Ishikawa (cell line): ENCODE measurements around the gene IRAK1BP1.

Experiments used
- CEBPB ChIP-seq: IDR thresholded peaks from 2 replicates; pipeline ENCODE4 v1.6.1; 2012
- CREB1 ChIP-seq: IDR thresholded peaks from 2 replicates; pipeline ENCODE4 v1.6.1; 2012; ENCODE audit warnings: low read depth
- EGR1 ChIP-seq: IDR thresholded peaks from 2 replicates; pipeline ENCODE4 v1.6.1; 2012
- EP300 ChIP-seq: IDR thresholded peaks from 2 replicates; pipeline ENCODE4 v1.6.1; 2012; ENCODE audit warnings: borderline replicate concordance
- FOXM1 ChIP-seq: IDR thresholded peaks from 2 replicates; pipeline ENCODE4 v1.6.1; 2012; ENCODE audit warnings: low read depth, borderline replicate concordance
- NFIC ChIP-seq: IDR thresholded peaks from 2 replicates; pipeline ENCODE4 v1.6.1; 2012
- RAD21 ChIP-seq: IDR thresholded peaks from 2 replicates; pipeline ENCODE4 v1.6.1; 2012; ENCODE audit warnings: low read depth
- TAF1 ChIP-seq: IDR thresholded peaks from 2 replicates; pipeline ENCODE4 v1.6.1; 2012; ENCODE audit warnings: low read depth, mild to moderate bottlenecking
- TCF12 ChIP-seq: IDR thresholded peaks from 2 replicates; pipeline ENCODE4 v1.6.1; 2012; ENCODE audit warnings: low read depth
- TEAD4 ChIP-seq: IDR thresholded peaks from 2 replicates; pipeline ENCODE4 v1.6.1; 2012
- YY1 ChIP-seq: IDR thresholded peaks from 2 replicates; pipeline ENCODE4 v1.6.1; 2012; ENCODE audit warnings: low read depth
- ZBTB7A ChIP-seq: IDR thresholded peaks from 2 replicates; pipeline ENCODE4 v1.6.1; 2012; ENCODE audit warnings: low read depth
- TF ChIP-seq, protein P1 (sequence below): IDR thresholded peaks from 2 replicates; pipeline ENCODE4 v1.6.1; 2012; ENCODE audit warnings: low read depth, mild to moderate bottlenecking
- TF ChIP-seq, protein P2 (sequence below): IDR thresholded peaks from 2 replicates; pipeline ENCODE4 v1.6.1; 2012
- TF ChIP-seq, protein P3 (sequence below): IDR thresholded peaks from 2 replicates; pipeline ENCODE4 v1.6.1; 2012

Gene IRAK1BP1

DNA sequence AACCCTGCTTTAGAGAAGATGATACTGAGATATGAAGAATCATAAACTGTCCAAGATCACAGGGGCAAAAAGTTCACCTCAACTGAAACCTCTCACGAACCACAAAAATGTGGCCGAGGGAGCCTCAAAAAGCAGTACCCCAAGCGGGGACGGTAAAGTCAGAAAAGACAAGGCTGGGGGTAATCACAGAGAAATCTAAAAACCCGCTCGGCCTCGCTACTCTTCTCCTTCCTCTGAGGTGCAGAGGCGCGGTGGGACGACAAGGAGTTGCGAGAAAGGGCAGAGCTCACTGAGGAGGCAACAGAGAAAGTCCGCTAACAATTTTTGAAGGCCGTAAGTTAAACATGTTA lies 356 bp upstream of the IRAK1BP1 start:
- TF ChIP-seq EGR1 (no peak), RAD21 (no peak)
- TF ChIP-seq, protein P1, sequence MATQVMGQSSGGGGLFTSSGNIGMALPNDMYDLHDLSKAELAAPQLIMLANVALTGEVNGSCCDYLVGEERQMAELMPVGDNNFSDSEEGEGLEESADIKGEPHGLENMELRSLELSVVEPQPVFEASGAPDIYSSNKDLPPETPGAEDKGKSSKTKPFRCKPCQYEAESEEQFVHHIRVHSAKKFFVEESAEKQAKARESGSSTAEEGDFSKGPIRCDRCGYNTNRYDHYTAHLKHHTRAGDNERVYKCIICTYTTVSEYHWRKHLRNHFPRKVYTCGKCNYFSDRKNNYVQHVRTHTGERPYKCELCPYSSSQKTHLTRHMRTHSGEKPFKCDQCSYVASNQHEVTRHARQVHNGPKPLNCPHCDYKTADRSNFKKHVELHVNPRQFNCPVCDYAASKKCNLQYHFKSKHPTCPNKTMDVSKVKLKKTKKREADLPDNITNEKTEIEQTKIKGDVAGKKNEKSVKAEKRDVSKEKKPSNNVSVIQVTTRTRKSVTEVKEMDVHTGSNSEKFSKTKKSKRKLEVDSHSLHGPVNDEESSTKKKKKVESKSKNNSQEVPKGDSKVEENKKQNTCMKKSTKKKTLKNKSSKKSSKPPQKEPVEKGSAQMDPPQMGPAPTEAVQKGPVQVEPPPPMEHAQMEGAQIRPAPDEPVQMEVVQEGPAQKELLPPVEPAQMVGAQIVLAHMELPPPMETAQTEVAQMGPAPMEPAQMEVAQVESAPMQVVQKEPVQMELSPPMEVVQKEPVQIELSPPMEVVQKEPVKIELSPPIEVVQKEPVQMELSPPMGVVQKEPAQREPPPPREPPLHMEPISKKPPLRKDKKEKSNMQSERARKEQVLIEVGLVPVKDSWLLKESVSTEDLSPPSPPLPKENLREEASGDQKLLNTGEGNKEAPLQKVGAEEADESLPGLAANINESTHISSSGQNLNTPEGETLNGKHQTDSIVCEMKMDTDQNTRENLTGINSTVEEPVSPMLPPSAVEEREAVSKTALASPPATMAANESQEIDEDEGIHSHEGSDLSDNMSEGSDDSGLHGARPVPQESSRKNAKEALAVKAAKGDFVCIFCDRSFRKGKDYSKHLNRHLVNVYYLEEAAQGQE = no peak
- TF ChIP-seq, protein P2, sequence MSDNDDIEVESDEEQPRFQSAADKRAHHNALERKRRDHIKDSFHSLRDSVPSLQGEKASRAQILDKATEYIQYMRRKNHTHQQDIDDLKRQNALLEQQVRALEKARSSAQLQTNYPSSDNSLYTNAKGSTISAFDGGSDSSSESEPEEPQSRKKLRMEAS = no peak

DNA sequence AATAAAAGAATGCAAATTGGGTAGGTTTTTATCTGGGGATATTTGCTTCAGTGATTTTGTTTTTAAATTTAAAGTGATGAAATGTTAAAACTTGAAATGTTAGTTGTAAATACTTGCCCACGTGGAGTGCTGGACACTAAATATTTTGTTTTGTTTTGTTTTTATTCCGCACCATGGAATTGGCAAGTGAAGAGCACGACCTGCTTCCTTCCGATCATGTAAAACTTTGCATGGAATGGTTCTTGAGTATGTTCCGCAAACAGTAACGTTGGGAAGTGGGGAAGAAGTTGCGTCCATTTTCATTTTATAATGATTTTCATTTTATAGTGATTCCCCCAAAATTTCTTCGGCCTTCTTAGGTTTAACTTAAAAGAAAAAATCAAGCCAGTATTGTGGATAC lies 765 bp downstream of the IRAK1BP1 start:
- TF ChIP-seq CEBPB = no peak
- no peak for TF ChIP-seq YY1
- TF ChIP-seq, protein P1 = no peak
- TF ChIP-seq, protein P3, sequence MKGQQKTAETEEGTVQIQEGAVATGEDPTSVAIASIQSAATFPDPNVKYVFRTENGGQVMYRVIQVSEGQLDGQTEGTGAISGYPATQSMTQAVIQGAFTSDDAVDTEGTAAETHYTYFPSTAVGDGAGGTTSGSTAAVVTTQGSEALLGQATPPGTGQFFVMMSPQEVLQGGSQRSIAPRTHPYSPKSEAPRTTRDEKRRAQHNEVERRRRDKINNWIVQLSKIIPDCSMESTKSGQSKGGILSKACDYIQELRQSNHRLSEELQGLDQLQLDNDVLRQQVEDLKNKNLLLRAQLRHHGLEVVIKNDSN = no peak
- no peak for TF ChIP-seq RAD21
- TF ChIP-seq EP300 = no peak
- no peak for TF ChIP-seq NFIC
- no peak for TF ChIP-seq CREB1
- TF ChIP-seq, protein P2 = no peak
- no peak for TF ChIP-seq FOXM1
- TF ChIP-seq TEAD4 = no peak

DNA sequence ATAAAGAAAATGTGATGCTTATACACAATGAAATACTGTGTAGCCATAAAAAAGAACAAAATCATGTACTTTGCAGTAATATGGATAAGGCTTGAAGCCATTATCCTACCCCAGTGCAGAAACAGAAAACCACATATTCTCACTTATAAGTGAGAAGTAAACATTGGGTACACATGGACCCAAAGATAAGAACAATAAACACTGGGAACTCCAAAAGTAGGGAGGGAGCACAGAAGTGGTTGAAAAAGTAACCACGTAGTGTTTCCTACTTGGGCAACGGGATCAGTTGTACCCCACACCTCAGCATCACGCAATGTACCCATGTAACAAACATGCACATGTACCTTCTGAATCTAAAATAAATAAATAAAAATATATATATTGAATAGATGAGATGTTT lies 8.2 kb downstream of the IRAK1BP1 start:
- no peak for TF ChIP-seq TAF1
- TF ChIP-seq, protein P2 = no peak
- no peak for TF ChIP-seq EGR1
- TF ChIP-seq TEAD4 = no peak
- TF ChIP-seq FOXM1 = no peak
- TF ChIP-seq NFIC = no peak
- no peak for TF ChIP-seq YY1
- no peak for TF ChIP-seq EP300
- TF ChIP-seq RAD21 = no peak
- TF ChIP-seq, protein P3 = no peak
- TF ChIP-seq CREB1 = no peak
- no peak for TF ChIP-seq CEBPB
- no peak for TF ChIP-seq ZBTB7A
- TF ChIP-seq TCF12 = no peak
- TF ChIP-seq, protein P1 = no peak

DNA sequence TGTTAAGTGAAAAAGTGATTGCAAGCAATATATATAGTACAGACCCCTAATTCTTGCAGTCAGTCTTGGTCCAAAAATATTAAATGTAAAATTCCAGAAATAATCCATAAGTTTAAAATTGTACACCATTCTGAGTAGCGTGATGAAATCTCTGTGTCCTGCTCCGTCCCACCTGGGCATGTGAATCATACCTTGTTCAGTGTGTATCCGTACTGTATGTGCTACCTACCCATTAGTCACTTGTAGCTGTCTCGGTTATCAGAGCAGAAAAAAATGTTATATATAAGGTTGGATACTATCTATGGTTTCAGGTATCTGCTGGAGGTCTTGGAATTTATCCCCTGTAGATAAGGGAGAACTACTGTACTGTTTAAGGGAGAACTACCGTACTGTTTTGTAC lies 16.3 kb downstream of the IRAK1BP1 start:
- TF ChIP-seq, protein P2 = no peak
- TF ChIP-seq ZBTB7A = no peak
- no peak for TF ChIP-seq NFIC
- no peak for TF ChIP-seq RAD21
- TF ChIP-seq CREB1 = no peak
- TF ChIP-seq, protein P3 = no peak
- TF ChIP-seq CEBPB = no peak
